Endothelial cell (in vitro differentiated cells): ENCODE results near the gene CDS1. TPM values are rescaled to one million over a fixed set of nuclear protein-coding genes. Genes with fewer than 3 reads are reported as not detected.

Experiments used
- DNase-seq: peaks from one replicate; pipeline ENCODE4 v3.0.0; 2021; ENCODE audit warnings: low spot score
- H3K27ac Mint-ChIP-seq: one replicate; pipeline ENCODE4 v1.8.0; 2021; ENCODE audit warnings: mixed read lengths, inconsistent platforms; ENCODE audit not compliant: unreplicated experiment
- H3K27me3 Mint-ChIP-seq: one replicate; pipeline ENCODE4 v1.8.0; 2021; ENCODE audit warnings: mild to moderate bottlenecking, moderate library complexity, mixed read lengths, inconsistent platforms; ENCODE audit not compliant: unreplicated experiment
- H3K36me3 Mint-ChIP-seq: one replicate; pipeline ENCODE4 v1.8.0; 2021; ENCODE audit warnings: mild to moderate bottlenecking, low read depth, mixed read lengths, inconsistent platforms; ENCODE audit not compliant: unreplicated experiment
- H3K4me1 Mint-ChIP-seq: one replicate; pipeline ENCODE4 v1.8.0; 2021; ENCODE audit warnings: mild to moderate bottlenecking, mixed read lengths, inconsistent platforms; ENCODE audit not compliant: unreplicated experiment
- H3K4me3 Mint-ChIP-seq: one replicate; pipeline ENCODE4 v1.8.0; 2021; ENCODE audit warnings: mild to moderate bottlenecking, mixed read lengths, inconsistent platforms; ENCODE audit not compliant: unreplicated experiment
- H3K9me3 Mint-ChIP-seq: one replicate; pipeline ENCODE4 v1.8.0; 2021; ENCODE audit warnings: mixed read lengths, inconsistent platforms; ENCODE audit not compliant: unreplicated experiment
- CTCF ChIP-seq: fragments of 200-600 bp; sonication (generic); IDR thresholded peaks from one replicate; pipeline ENCODE4 v1.5.0; 2021; ENCODE audit warnings: antibody characterized with exemption; ENCODE audit not compliant: unreplicated experiment
- total RNA-seq: library from RNA; stranded (reverse); fragmentation: NEBNext Ultra II Directional; extraction: Animal tissue kit (Norgen Biotek cat#: 25700); gene quantifications from one replicate; pipeline ENCODE4 v1.2.1, GENCODE V29; 2021; ENCODE audit not compliant: unreplicated experiment

Gene CDS1
- total RNA-seq, 1 donor from 2014 or later, result 2.0 TPM

- Mint-ChIP-seq H3K27me3 (no peaks in the 10 kb centered on the region), H3K4me3 (no peak overlapping the region)
- DNase-seq, result no peak
Measured at GRCh38 chr4:84622959-84623358, 40.0 kb downstream of the CDS1 start.

GRCh38 chr4:84623661-84624060 lies 40.7 kb downstream of the CDS1 start:
- no peak overlapping the region for H3K27ac Mint-ChIP-seq
- peaks cover 2% of the 10 kb centered on the region for H3K4me1 Mint-ChIP-seq
- no peaks in the 10 kb centered on the region for H3K9me3 Mint-ChIP-seq
- H3K4me3 Mint-ChIP-seq, result no peak overlapping the region
- no peaks in the 10 kb centered on the region for H3K27me3 Mint-ChIP-seq
- no peaks in the 10 kb centered on the region for H3K36me3 Mint-ChIP-seq
- no peak for DNase-seq
- TF ChIP-seq CTCF, result no peak

More at GRCh38 chr4:84622959-84623358, 40.0 kb downstream of the CDS1 start:
- H3K9me3 Mint-ChIP-seq, result no peaks in the 10 kb centered on the region
- peaks cover 2% of the 10 kb centered on the region for H3K4me1 Mint-ChIP-seq
- TF ChIP-seq CTCF, result no peak
- H3K36me3 Mint-ChIP-seq, result no peaks in the 10 kb centered on the region
- H3K27ac Mint-ChIP-seq, result no peak overlapping the region

GRCh38 chr4:84626673-84627072 lies 43.7 kb downstream of the CDS1 start:
- H3K4me3 Mint-ChIP-seq, result no peak overlapping the region
- DNase-seq, result no peak
- no peak overlapping the region for H3K27ac Mint-ChIP-seq
- H3K36me3 Mint-ChIP-seq, result no peaks in the 10 kb centered on the region
- no peaks in the 10 kb centered on the region for H3K9me3 Mint-ChIP-seq
- no peaks in the 10 kb centered on the region for H3K27me3 Mint-ChIP-seq
- peaks cover 2% of the 10 kb centered on the region for H3K4me1 Mint-ChIP-seq
- no peak for TF ChIP-seq CTCF

GRCh38 chr4:84631573-84631972 lies 48.6 kb downstream of the CDS1 start:
- no peak for DNase-seq
- no peak overlapping the region for H3K4me3 Mint-ChIP-seq
- H3K27ac Mint-ChIP-seq, result no peak overlapping the region
- H3K27me3 Mint-ChIP-seq, result no peaks in the 10 kb centered on the region
- TF ChIP-seq CTCF, result no peak
- H3K4me1 Mint-ChIP-seq, result no peaks in the 10 kb centered on the region
- H3K9me3 Mint-ChIP-seq, result no peaks in the 10 kb centered on the region
- H3K36me3 Mint-ChIP-seq, result peaks cover 4% of the 10 kb centered on the region

GRCh38 chr4:84632092-84632491 lies 49.2 kb downstream of the CDS1 start:
- no peak for DNase-seq
- Mint-ChIP-seq H3K27ac (no peak overlapping the region), H3K36me3 (peaks cover 4% of the 10 kb centered on the region), H3K27me3 (no peaks in the 10 kb centered on the region), H3K4me3 (no peak overlapping the region), H3K9me3 (no peaks in the 10 kb centered on the region), H3K4me1 (peaks cover under 1% of the 10 kb centered on the region)
- no peak for TF ChIP-seq CTCF
